ENCODE data around the gene TCOF1. TPM values are rescaled to one million over a fixed set of nuclear protein-coding genes. Genes with fewer than 3 reads are reported as not detected.

TCOF1 gene
- total RNA-seq, 1 donor from 2014 or later = 27.1 TPM

GRCh38 chr5:150393096-150393645, 35.7 kb downstream of the TCOF1 start:
- Histone ChIP-seq H3K27ac (no peak overlapping the region), H3K9me3 (no peaks in the 10 kb centered on the region), H3K27me3 (ENCODE audit: low read depth) (no peaks in the 10 kb centered on the region), H3K36me3 (peaks cover 99% of the 10 kb centered on the region), H3K4me3 (no peak overlapping the region), H3K4me1 (no peaks in the 10 kb centered on the region)
- ATAC-seq (no peak), DNase-seq (no peak)
- intact Hi-C loops (cut with DNase I) = no loop called here
- TF ChIP-seq CTCF (IDR thresholded peaks at IDR 0.05) = no peak

GRCh38 chr5:150394131-150394530, 36.6 kb downstream of the TCOF1 start:
- no peak for DNase-seq
- Histone ChIP-seq H3K9me3 (no peaks in the 10 kb centered on the region), H3K4me1 (no peaks in the 10 kb centered on the region), H3K27me3 (ENCODE audit: low read depth) (no peaks in the 10 kb centered on the region), H3K4me3 (no peak overlapping the region), H3K27ac (no peak overlapping the region), H3K36me3 (peaks cover 99% of the 10 kb centered on the region)
- no peak for ATAC-seq
- no peak for TF ChIP-seq CTCF (IDR thresholded peaks at IDR 0.05)
- intact Hi-C loops (cut with DNase I) = no loop called here

- Histone ChIP-seq H3K9me3 (no peaks in the 10 kb centered on the region), H3K27ac (no peak overlapping the region), H3K36me3 (peaks cover 99% of the 10 kb centered on the region), H3K4me1 (no peaks in the 10 kb centered on the region), H3K27me3 (ENCODE audit: low read depth) (no peaks in the 10 kb centered on the region), H3K4me3 (no peak overlapping the region)
- no peak for TF ChIP-seq CTCF (IDR thresholded peaks at IDR 0.05)
- intact Hi-C loops (cut with DNase I) = no loop called here
- DNase-seq = no peak
- no peak for ATAC-seq
Observed at GRCh38 chr5:150394912-150395687, 37.6 kb downstream of the TCOF1 start.

- no peaks in the 10 kb centered on the region for H3K27me3 ChIP-seq (ENCODE audit: low read depth)
- H3K36me3 ChIP-seq = peaks cover 99% of the 10 kb centered on the region
Observed at GRCh38 chr5:150395688-150395975, 38.1 kb downstream of the TCOF1 start.

GRCh38 chr5:150396267-150396666, 38.8 kb downstream of the TCOF1 start:
- no peaks in the 10 kb centered on the region for H3K27me3 ChIP-seq (ENCODE audit: low read depth)
- no peaks in the 10 kb centered on the region for H3K9me3 ChIP-seq
- H3K36me3 ChIP-seq = peaks cover 99% of the 10 kb centered on the region
- ATAC-seq (no peak), DNase-seq (no peak)
- H3K4me3 ChIP-seq = no peak overlapping the region
- TF ChIP-seq CTCF (IDR thresholded peaks at IDR 0.05) = no peak
- no peaks in the 10 kb centered on the region for H3K4me1 ChIP-seq
- intact Hi-C loops (cut with DNase I) = no loop called here
- no peak overlapping the region for H3K27ac ChIP-seq

More at GRCh38 chr5:150395688-150395975, 38.1 kb downstream of the TCOF1 start:
- DNase-seq = no peak
- no peak for ATAC-seq
- TF ChIP-seq CTCF (IDR thresholded peaks at IDR 0.05) = no peak
- H3K4me1 ChIP-seq = no peaks in the 10 kb centered on the region
- H3K9me3 ChIP-seq = no peaks in the 10 kb centered on the region
- H3K27ac ChIP-seq = no peak overlapping the region
- no peak overlapping the region for H3K4me3 ChIP-seq
- intact Hi-C loops (cut with DNase I) = no loop called here

Measured in lower lobe of right lung (tissue), 2 donors.